ENCODE measurements around the gene CPLX3. TPM values are rescaled to one million over a fixed set of nuclear protein-coding genes. Genes with fewer than 3 reads are reported as not detected.
A peak's percentile ranks its signal among the peaks of the same experiment; 100 is the strongest.

Gene CPLX3
- total RNA-seq, 1 donor from 2014 or later = not detected

DNA sequence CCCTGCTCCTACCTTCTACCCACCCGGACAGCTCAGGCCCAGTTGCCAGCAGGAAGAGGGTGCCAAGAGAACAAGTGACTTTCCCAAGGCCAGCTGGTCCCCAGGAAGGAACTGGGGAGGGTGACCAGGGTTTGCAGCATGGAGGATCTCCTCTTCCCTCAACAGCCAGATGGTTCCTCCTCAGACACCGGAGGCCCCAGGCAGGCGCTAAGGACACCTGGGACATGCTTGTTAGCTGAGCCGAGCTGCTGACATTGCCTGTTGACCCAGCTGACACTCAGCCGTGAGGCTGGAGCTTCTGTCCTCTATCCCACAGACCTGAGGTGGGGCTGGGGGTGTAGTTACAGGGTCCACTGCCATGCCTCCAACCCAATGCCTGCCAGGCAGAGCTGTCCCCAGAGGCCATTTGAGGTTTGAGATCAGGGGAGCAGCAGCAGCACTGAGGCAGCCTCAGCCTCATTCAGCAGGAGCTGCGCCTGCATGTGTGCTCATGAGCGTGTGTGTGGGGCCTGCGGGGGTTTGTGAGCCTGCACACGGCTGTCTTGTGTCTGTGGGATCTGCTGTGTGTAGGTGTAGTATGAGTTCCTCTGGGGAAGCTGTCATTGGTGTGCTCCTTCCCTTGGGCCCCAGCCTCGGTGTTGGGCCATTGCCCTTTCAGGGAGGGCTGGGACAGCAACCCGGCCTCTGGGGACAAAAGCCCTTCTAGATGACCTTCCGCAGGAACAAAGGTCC is 7.1 kb downstream of the CPLX3 start:
- no peak for DNase-seq (ENCODE audit: low read depth, low spot score)
- TF ChIP-seq, protein P1, sequence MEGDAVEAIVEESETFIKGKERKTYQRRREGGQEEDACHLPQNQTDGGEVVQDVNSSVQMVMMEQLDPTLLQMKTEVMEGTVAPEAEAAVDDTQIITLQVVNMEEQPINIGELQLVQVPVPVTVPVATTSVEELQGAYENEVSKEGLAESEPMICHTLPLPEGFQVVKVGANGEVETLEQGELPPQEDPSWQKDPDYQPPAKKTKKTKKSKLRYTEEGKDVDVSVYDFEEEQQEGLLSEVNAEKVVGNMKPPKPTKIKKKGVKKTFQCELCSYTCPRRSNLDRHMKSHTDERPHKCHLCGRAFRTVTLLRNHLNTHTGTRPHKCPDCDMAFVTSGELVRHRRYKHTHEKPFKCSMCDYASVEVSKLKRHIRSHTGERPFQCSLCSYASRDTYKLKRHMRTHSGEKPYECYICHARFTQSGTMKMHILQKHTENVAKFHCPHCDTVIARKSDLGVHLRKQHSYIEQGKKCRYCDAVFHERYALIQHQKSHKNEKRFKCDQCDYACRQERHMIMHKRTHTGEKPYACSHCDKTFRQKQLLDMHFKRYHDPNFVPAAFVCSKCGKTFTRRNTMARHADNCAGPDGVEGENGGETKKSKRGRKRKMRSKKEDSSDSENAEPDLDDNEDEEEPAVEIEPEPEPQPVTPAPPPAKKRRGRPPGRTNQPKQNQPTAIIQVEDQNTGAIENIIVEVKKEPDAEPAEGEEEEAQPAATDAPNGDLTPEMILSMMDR (conservative IDR thresholded peaks at IDR 0.05) = no peak
- Mint-ChIP-seq H3K9me3 (no peaks in the 10 kb centered on the region), H3K4me1 (peaks cover 8% of the 10 kb centered on the region), H3K27me3 (ENCODE audit: low read depth) (peaks cover 22% of the 10 kb centered on the region), H3K36me3 (ENCODE audit: low read depth) (no peaks in the 10 kb centered on the region), H3K27ac (ENCODE audit: unreplicated experiment) (peak overlapping the region; percentile 43), H3K4me3 (no peak overlapping the region)

DNA sequence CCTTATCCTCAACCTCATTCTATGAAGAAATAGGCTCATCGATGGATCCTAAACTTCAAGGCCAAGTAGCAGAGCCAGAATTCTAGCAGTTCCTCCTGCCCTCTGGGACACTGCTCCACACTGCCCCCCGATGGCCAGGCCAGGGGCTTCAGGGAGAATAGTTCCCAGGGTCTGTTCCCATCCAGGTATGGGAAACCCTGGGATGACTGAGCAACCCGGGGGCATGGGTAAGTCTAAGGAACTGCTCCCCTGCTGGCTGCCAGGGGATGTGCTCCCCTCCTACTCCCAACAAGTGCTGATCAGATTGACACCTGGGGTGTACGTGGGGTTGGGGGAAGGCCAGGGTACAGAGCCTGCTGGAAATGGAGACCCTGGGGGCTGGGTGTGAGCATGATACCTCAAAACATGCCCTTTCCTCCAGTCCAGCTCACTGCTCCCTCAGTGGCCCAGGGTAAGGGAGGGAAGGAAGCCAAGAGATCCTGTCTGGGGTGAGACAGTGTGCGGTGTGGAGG is 8.9 kb downstream of the CPLX3 start:
- no peak overlapping the region for H3K27ac Mint-ChIP-seq (ENCODE audit: unreplicated experiment)
- H3K4me1 Mint-ChIP-seq = peaks cover 8% of the 10 kb centered on the region
- no peaks in the 10 kb centered on the region for H3K9me3 Mint-ChIP-seq
- H3K27me3 Mint-ChIP-seq (ENCODE audit: low read depth) = peaks cover 11% of the 10 kb centered on the region
- H3K36me3 Mint-ChIP-seq (ENCODE audit: low read depth) = no peaks in the 10 kb centered on the region
- peak; percentile 61 for DNase-seq (ENCODE audit: low read depth, low spot score)
- TF ChIP-seq, protein P1 (conservative IDR thresholded peaks at IDR 0.05) = peak; percentile 75
- H3K4me3 Mint-ChIP-seq = no peak overlapping the region

DNA sequence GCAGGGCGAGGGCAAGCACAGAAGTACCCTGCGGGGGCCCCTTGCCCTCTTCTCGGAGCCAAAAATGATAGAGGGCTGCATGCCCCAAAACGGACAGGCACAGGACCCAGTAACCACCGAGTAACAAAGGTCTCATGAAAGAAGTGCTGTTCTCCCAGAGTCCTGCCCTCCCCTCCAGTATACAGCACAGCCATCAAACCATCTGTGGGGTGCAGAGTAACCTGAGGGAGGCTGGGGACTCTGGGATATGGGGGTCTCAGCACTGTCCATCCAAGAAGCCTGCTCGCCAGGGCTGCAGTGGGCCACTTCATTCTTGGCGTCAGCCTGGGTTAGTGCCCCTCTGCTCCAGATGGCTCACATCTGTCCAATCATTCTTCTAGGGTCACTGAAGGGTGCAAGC is 10.4 kb downstream of the CPLX3 start:
- TF ChIP-seq, protein P1 (conservative IDR thresholded peaks at IDR 0.05) = no peak
- Mint-ChIP-seq H3K4me1 (peaks cover 19% of the 10 kb centered on the region), H3K27ac (ENCODE audit: unreplicated experiment) (no peak overlapping the region), H3K9me3 (no peaks in the 10 kb centered on the region), H3K36me3 (ENCODE audit: low read depth) (no peaks in the 10 kb centered on the region), H3K4me3 (no peak overlapping the region), H3K27me3 (ENCODE audit: low read depth) (peaks cover 3% of the 10 kb centered on the region)
- no peak for DNase-seq (ENCODE audit: low read depth, low spot score)

DNA sequence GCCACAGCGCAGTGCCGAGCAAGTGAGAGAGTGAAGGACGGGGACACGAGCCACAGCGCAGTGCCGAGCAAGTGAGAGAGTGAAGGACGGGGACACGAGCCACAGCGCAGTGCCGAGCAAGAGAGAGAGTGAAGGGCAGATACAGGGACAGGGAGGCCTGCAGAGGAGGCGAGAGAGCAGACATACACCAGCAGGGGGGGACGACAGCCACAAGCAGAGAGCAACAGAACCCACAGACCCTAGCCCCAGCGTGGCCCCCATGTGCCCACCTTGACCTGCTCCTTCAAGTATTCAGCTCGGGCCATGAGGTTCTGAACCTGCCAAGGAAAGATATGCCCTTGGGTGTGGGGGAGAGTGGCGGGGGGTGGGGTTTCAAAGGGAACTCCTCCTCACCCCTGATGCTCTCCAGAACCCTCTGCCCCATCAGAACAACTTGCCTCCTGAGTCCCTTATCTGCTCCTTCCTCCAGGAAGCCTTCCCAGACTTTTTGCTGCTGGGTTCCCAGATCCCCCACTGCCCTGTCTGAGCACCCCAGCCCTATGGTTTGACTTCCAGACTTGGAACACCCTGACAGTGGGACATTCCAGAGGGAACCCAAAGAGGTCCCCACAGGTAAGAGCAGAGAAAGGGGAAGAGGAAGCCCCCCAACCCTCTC is 11.2 kb downstream of the CPLX3 start:
- no peak overlapping the region for H3K27ac Mint-ChIP-seq (ENCODE audit: unreplicated experiment)
- peaks cover 3% of the 10 kb centered on the region for H3K27me3 Mint-ChIP-seq (ENCODE audit: low read depth)
- H3K36me3 Mint-ChIP-seq (ENCODE audit: low read depth) = no peaks in the 10 kb centered on the region
- DNase-seq (ENCODE audit: low read depth, low spot score) = no peak
- peaks cover 25% of the 10 kb centered on the region for H3K4me1 Mint-ChIP-seq
- no peak overlapping the region for H3K4me3 Mint-ChIP-seq
- TF ChIP-seq, protein P1 (conservative IDR thresholded peaks at IDR 0.05) = peak; percentile 35
- no peaks in the 10 kb centered on the region for H3K9me3 Mint-ChIP-seq

DNA sequence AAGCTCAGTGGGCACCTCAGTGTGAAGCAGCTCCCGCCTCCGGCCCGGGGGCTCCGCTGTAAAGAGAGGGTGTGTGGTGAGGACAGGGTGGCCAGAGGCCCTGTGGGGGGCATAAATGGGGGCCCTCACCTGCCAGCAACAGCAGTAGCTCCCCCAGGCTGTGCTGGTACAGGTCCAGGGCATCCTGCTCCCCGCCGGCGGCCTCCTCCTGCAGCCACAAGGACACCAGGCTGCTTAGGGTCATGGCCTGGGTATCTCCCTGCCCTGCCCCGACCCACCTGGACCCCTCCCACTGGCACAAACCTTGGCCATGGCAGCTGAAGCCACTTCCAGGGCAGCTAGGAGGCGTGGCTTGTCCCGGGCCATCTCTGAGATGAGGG is 11.7 kb downstream of the CPLX3 start:
- TF ChIP-seq, protein P1 (conservative IDR thresholded peaks at IDR 0.05) = no peak
- no peak for DNase-seq (ENCODE audit: low read depth, low spot score)
- no peaks in the 10 kb centered on the region for H3K9me3 Mint-ChIP-seq
- H3K4me1 Mint-ChIP-seq = peaks cover 22% of the 10 kb centered on the region
- no peak overlapping the region for H3K27ac Mint-ChIP-seq (ENCODE audit: unreplicated experiment)
- H3K27me3 Mint-ChIP-seq (ENCODE audit: low read depth) = no peaks in the 10 kb centered on the region
- no peak overlapping the region for H3K4me3 Mint-ChIP-seq
- H3K36me3 Mint-ChIP-seq (ENCODE audit: low read depth) = no peaks in the 10 kb centered on the region
